Adrenal gland (tissue), 5 donors: ENCODE measurements around the gene TBC1D22A.

ENCODE experiments used
- CTCF ChIP-seq, 6 experiments: fragments of 450-650 bp in 4 of 6; fragments of 200-600 bp in 2 of 6; sonication (generic) in 1 of 6; IDR thresholded peaks; 1 replicate in 5 of 6; 2 replicates in 1 of 6; pipeline versions ENCODE4 v1.5.1 to v1.8.0; 2016 to 2021; ENCODE audit warnings: antibody characterized with exemption in 6 of 6, mild to moderate bottlenecking in 2 of 6, moderate library complexity in 1 of 6
- POLR2A ChIP-seq, 2 donors: fragments of 450-650 bp; IDR thresholded peaks; one replicate each; pipeline ENCODE4 v1.6.1; 2017; ENCODE audit warnings: antibody characterized with exemption in 2 of 2, mild to moderate bottlenecking in 2 of 2, moderate library complexity in 1 of 2
- donor health status: DM: no; HTN: no; CAD: no.

DNA sequence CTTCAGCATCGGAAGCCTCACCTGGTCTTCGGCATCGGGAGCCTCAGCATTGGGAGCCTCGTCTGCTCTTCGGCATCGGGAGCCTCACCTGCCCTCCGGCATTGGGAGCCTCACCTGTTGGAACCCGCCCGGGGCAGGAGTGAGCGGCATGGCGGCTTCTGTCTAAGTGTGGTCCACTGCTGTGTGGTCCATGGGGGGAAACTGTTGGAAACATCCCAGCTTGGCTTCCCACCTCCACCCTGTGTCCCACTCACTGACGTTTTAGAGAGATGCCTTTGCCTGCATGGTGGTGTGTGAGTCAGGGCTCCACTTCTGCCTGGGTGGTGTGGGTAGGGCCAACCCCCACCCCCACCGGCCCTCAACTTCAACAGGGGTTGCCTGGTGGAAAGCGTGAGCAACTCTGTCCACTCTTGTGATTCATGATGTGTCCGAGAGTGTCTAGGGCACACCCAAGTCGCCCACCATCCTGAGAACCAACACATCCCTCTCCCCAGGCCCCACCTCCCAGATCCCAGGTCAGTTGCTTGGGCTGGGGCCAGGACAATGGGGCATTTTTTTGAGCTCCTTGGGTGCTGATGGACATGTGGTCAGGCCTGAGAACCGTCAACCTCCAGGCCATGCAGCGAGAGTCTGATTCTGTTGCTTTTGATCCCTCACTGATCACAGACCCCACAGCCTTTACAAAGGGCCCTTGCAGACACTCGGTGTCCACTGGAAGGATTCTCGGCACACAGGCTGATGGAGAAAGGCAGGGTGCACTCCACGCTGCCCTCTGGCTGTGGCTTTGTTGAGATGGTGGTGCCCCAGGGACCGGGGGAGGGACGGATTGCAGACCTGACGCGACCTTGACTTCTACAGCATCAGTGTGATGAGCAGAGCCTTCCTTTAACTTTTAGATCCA, 406.7 kb downstream of the TBC1D22A start:
- TF ChIP-seq CTCF (IDR thresholded peaks at IDR 0.05), result no peak
- TF ChIP-seq POLR2A (IDR thresholded peaks at IDR 0.05), result no peak
